ENCODE results near the gene WDR70.

DNA sequence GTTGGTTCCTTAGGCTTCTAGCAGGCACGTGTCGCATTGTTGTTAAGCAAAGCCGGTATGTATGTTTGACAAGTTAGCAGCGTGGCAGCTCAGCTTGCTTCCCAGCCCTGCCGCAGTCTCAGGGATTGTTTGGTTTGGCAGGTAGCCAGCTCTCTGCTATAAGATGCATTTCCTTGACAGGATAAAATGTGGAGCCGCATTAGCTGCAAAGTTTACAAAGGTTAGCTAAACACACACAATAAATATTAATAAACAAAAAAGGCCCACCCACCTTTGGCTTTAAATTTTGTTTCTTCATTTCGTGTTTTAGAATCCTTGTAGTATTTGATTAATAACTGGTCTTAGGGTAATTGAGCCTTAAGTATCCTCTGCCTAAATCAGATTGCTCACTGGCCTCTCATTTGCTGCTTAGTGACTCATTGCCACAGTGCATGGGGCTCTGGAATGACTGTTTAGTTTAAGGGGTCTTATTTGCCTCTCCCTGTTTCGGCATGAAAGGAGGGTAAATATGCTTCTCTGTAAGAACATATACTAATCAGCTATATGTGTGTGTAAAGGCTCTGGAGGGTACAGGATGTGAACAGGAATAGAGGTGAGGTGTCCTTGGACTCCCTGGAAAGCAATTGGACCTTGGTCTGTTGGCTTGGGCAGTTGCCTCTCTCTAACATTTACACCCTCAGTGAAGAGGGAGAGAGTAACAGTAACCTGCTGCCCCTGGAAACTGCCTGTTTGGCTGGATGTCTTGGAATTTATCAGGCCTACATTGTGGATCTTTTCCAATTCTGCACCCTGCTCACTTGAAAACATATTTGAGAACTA, 338.7 kb downstream of the WDR70 start:
- TF ChIP-seq SIN3A (IDR thresholded peaks at IDR 0.05; ENCODE audit: low read depth, low read length) (no peak), TBL1XR1 (IDR thresholded peaks at IDR 0.05; ENCODE audit: low read depth, low read length) (no peak), BRCA1 (IDR thresholded peaks at IDR 0.05; ENCODE audit: low read depth, low read length) (no peak), POLR2AphosphoS5 (IDR thresholded peaks at IDR 0.05; ENCODE audit: low read length) (no peak), EP300 (IDR thresholded peaks at IDR 0.05; ENCODE audit: borderline replicate concordance in 1 of 2, control insufficient read depth in 1 of 2, low read depth in 2 of 2, low read length in 2 of 2) (no peak), POLR2A (IDR thresholded peaks at IDR 0.05; ENCODE audit: low read depth, low read length) (no peak), RCOR1 (conservative IDR thresholded peaks at IDR 0.05; ENCODE audit: low read depth, low read length) (no peak), MEF2B (IDR thresholded peaks at IDR 0.05; ENCODE audit: partially characterized antibody, poor library complexity, severe bottlenecking) (no peak), EZH2 (IDR thresholded peaks at IDR 0.05; ENCODE audit: borderline replicate concordance, control insufficient read depth, low read depth, low read length) (no peak)
- TF ChIP-seq, protein P1, sequence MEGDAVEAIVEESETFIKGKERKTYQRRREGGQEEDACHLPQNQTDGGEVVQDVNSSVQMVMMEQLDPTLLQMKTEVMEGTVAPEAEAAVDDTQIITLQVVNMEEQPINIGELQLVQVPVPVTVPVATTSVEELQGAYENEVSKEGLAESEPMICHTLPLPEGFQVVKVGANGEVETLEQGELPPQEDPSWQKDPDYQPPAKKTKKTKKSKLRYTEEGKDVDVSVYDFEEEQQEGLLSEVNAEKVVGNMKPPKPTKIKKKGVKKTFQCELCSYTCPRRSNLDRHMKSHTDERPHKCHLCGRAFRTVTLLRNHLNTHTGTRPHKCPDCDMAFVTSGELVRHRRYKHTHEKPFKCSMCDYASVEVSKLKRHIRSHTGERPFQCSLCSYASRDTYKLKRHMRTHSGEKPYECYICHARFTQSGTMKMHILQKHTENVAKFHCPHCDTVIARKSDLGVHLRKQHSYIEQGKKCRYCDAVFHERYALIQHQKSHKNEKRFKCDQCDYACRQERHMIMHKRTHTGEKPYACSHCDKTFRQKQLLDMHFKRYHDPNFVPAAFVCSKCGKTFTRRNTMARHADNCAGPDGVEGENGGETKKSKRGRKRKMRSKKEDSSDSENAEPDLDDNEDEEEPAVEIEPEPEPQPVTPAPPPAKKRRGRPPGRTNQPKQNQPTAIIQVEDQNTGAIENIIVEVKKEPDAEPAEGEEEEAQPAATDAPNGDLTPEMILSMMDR (IDR thresholded peaks at IDR 0.05 in 2 of 3, conservative IDR thresholded peaks at IDR 0.05 in 1 of 3; ENCODE audit: control insufficient read depth in 2 of 3, extremely low read depth in 1 of 3, insufficient read depth in 1 of 3, low read depth in 3 of 3, low read length in 3 of 3), result no peak

Measured in GM12878 (cell line).